ENCODE results near the gene ESRP2.

Gene ESRP2

DNA sequence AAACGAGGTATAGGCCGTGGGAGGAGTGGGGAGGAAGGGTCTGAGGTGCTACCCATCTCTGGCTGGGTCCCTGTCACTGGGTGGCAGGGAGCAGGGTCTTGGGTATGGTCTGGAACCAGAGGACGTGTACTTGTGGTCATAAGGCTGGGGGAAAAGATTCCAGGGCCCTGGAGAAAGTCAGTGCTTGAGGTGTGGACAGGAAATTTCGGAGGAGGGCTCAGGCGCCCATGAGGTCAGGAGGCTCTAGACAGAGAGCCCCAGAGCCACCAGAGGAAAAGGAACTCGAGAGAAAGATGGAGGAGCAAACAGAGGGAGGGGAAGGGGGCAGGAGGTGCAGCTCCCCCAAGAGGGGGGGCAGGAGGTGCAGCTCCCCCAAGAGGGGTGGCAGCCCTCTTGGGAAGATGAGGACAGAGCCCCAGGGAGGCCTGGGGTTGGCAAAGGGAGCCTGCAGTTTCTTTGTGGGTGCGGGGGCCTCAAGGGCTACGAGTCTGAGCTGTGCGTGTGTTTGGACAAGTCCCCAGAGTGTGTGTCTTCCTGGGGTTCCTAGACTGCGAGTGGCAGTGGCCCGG, 27.7 kb upstream of the ESRP2 start:
- DNase-seq: no peak

DNA sequence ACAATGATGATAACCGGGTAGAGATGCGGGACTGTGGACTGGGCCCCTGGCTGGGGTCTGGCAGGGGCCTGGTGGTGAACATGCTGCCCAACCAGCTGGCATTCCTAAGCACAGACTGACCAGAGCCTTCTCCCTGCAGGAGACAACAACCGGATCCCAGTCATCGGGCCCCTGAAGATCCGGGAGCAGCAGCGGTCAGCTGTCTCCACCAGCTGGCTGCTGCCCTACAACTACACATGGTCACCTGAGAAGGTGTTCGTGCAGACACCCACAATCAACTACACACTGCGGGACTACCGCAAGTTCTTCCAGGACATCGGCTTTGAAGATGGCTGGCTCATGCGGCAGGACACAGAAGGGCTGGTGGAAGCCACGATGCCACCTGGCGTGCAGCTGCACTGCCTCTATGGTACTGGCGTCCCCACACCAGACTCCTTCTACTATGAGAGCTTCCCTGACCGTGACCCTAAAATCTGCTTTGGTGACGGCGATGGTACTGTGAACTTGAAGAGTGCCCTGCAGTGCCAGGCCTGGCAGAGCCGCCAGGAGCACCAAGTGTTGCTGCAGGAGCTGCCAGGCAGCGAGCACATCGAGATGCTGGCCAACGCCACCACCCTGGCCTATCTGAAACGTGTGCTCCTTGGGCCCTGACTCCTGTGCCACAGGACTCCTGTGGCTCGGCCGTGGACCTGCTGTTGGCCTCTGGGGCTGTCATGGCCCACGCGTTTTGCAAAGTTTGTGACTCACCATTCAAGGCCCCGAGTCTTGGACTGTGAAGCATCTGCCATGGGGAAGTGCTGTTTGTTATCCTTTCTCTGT, 23.3 kb upstream of the ESRP2 start:
- no peak for DNase-seq

GRCh38 chr16:68257906-68258800, 22.2 kb upstream of the ESRP2 start:
- DNase-seq: no peak

GRCh38 chr16:68257251-68257905, 21.5 kb upstream of the ESRP2 start:
- DNase-seq: peak; percentile 71

DNA sequence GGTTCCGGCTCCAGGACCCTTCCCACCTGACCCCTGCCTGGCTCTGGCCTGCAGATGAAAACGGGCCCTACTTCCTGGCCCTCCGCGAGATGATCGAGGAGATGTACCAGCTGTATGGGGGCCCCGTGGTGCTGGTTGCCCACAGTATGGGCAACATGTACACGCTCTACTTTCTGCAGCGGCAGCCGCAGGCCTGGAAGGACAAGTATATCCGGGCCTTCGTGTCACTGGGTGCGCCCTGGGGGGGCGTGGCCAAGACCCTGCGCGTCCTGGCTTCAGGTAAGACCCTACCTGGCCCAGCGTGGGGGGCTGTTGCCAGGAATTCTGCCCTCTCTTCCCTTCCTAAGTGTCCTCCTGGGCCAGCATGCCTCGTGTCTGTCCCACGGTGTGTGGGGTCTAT, 19.8 kb upstream of the ESRP2 start:
- DNase-seq: no peak

GRCh38 chr16:68253721-68254120, 17.8 kb upstream of the ESRP2 start:
- DNase-seq: no peak

GRCh38 chr16:68252383-68252782, 16.5 kb upstream of the ESRP2 start:
- DNase-seq: no peak

DNA sequence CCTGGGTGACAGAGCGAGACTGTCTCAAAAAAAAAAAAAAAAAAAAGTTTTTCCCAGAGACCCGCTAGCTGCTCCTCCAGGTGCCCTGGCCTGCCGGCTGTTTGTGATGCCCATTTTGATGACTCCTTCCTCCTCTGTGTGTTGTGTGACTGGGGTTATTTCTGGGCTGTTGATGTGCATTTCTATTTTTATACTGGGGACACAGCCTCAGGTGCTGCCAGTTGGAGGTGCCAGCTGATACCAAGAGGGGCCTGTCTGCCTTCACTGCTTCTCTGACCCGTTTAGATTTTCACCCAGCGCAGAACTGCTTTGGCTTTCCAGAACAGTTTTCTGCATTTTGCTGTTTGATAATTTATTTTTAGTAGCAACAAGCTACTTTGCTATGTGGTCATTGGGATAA, 15.9 kb upstream of the ESRP2 start:
- no peak for DNase-seq

GRCh38 chr16:68250951-68251350, 15.0 kb upstream of the ESRP2 start:
- DNase-seq: no peak

- DNase-seq: no peak
These were observed 13.4 kb upstream of the ESRP2 start for GRCh38 chr16:68249371-68249770.

- no peak for DNase-seq
These were observed 12.0 kb upstream of the ESRP2 start for GRCh38 chr16:68247932-68248331.

DNA sequence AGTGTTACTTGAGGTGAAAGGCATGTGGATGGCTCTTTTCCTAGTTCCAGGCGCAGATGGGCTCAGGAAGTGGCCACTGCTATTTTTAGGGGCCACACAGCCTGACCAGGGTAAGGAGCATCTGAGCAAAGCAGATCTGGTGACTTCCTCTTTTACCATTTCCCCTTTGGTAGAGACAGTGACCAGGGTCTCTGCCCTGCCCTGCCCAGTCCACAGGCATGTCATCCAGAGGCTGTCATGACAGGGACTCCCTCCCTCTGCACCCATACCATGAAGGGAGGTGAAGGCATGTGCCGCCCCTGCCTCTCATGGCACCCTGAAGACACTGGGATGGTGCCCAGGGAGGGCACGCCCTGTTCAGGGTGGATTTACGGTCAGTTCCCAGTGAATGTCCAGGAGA, 11.5 kb upstream of the ESRP2 start:
- DNase-seq: no peak

- DNase-seq: no peak
These were observed 10.7 kb upstream of the ESRP2 start for GRCh38 chr16:68246666-68247065.

DNA sequence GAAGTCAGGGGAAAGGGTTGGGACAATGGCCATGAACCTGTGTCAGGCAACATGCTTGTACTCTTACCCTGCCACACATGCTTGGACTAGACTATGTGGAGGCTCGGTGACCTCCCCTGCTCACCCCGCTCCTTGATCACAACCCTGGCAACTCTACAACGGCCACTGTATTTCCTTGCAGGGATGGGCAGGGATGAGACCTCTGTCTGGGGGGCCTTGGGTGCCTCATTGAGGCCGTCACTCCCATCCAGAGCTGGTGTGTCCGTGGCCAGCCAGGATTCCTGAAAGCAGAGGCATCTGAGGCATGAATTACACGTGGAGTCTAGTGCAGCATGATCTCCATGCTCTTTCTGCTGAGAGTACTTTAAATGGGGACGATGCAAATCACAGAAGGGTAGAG, 10.2 kb upstream of the ESRP2 start:
- DNase-seq: no peak

DNA sequence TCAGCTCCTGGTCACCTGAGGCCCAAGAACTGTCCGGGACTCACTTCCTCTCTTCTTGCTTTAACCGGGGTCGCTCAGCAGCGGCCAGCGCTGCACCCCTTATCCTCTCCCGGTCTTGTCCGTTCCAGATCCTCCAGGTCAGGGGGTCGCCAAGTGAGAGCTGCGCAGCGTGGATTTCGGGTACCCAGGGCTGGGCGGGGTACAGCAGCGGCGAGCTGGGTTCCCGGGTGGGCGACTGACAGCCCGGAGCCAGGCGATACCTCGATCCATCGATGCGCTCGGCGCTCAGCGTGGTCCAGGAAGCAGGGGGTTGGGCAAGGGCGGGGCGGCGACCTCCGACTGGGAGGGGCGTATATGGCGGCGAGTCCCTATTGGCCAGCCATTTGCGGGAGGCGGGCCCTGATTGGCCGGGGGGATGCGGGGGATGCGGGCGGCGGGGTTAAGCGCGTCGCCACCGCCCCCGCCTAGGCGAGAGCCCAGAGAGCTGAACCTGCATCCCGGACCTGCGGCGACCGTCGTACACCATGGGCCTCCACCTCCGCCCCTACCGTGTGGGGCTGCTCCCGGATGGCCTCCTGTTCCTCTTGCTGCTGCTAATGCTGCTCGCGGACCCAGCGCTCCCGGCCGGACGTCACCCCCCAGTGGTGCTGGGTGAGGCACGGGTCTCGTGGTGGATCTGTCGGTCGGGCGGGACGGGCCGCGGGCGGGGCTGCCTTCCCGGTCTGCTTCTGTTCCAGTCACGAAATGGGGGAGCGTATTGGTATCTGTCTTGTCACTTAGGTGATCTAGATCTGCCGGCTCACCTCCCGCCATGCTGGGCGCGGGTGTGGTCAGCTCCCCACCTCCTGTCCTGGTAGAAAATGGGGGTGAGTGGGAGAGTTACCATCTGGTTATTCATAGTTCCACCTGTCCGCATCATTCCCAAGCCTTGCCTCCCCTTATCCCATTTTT, 9.3 kb upstream of the ESRP2 start, which contains the start of gene PLA2G15:
TSS of gene PLA2G15 (plus strand) at position 471 of the 951 bp plus-strand sequence. CDS start at position 525, 54 bp downstream.
- DNase-seq: peak; percentile 97

- DNase-seq: no peak
These were observed 8.6 kb upstream of the ESRP2 start for GRCh38 chr16:68244481-68244902.

GRCh38 chr16:68242926-68243858, 7.3 kb upstream of the ESRP2 start:
- peak; percentile 16 for DNase-seq

DNA sequence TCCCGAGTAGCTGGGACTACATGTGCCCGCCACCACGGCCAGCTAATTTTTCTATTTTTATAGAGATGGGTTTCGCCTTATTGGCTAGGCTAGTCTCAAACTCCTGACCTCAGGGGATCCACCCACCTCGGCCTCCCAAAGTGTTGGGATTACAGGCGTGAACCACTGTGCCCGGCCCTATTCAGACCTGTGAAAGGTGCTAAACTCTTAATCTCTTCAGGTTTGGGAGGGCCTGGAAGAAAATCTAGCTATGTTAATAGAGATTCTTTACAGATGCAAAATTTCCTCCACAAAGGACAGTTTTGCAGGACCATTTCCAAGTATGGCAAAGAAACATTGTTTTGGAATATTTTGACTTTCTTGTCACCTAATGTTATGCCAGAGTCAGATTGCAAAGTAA, 6.2 kb upstream of the ESRP2 start:
- no peak for DNase-seq

DNA sequence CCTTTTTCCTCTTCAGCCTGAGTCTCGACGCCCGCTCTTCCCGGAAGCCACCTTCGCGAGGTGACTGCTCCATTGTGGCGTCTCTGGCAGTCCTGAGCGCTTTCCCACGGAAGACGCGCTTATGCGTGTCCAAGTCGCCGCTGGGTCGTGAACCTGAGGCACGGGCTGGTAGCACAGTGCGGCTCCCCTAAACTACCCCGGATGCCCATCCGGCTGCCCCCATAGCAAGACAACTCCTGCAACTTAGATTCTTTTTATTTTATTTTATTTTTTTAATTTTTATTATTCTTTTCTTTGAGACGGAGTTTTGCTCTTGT, 2.1 kb upstream of the ESRP2 start:
- DNase-seq: no peak

DNA sequence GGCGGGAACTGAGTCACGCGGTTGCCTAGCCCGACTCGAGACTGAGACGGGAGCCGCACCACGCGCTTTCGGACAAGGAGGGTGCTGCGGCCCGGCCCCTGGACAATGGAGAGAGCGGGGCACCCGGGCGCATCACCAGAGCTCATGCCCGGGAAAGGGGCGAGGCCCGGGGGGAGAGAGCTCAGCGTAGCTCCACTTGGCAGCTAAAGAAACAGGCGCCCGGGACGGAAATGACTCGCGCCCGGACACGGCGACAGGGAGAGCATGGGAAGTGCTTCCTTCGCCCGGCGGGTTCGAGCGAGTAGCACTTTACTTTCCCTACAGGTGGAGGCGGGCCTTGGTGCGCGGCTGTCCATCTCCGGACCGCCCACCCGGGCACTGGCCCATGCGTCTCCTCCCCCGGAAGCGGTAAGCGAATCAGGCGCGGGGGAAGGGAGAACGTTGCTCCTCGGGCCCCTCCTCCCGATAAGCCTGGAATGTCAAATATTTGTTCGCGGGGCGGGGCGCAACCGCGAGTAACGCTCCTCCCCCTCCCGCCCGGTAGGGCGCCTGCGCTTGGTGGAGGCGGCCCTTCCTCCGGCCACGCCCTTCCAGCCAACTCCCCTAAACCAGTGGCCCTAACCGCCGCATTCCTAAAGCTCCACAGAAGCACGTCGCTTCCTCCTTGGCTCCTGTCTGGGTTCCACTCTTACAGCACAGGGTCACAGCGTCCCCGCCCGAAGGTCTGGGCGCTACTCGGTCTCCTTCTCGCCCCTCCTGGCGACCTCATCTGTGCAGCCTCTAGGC, 1.5 kb upstream of the ESRP2 start:
- DNase-seq: peak; percentile 98
